ENCODE results near the gene ZSCAN26.

- TF ChIP-seq CTCF (IDR thresholded peaks at IDR 0.05) (no peak), POLR2A (IDR thresholded peaks at IDR 0.05) (no peak)
Measured at GRCh38 chr6:28323813-28324424, 57.0 kb downstream of the ZSCAN26 start.
